LNCaP clone FGC (cell line): ENCODE results near the gene EDEM2.
"Not testable (repeated sequence)": the region's sequence is repeated elsewhere in the genome, so short reads cannot be mapped to it uniquely, and the experiment has no call there.

Experiments
- DNase-seq: peaks from one replicate; pipeline ENCODE4 v3.0.0-alpha.2; 2011; ENCODE audit warnings: low read depth
- H3K4me3 ChIP-seq: 2 replicates; pipeline ENCODE4 v1.5.1; 2011; ENCODE audit warnings: mild to moderate bottlenecking, low read depth, low read length, control low read depth
- TF ChIP-seq, protein P1 (sequence below): IDR thresholded peaks from 2 replicates; pipeline ENCODE4 v1.5.1; 2012; ENCODE audit warnings: mild to moderate bottlenecking; ENCODE audit not compliant: control insufficient read depth, insufficient read depth; ENCODE audit errors: extremely low read depth

The EDEM2 gene

DNA sequence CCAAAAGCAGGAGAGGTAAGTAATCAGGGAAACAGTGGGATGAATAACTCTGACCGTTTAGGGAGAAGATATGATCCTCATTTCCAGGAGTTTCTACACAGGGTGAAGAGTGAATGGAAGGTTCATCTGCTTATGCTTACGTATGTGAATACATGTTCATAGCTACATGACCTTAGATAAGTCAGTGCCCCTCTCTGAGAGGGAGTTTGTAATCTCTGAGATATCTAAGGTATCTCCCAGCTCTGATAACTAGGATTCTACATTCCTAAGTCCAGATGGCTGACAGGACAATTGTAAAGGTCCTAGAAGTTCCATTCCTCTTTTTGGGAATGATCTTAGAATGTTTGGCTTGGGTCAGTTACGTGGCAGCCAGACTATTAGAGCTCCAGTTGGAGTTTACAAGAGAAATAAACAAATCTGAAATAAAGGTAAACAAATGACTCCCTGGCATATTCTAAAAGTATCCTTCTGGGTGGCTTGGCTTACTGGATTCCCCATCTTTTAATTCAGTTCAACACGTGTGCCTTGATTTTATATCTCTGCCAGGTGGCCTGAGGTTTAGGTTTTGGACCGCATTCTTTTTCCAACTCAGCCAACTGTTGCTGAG lies 40.6 kb upstream of the EDEM2 start:
- no peak for DNase-seq
- TF ChIP-seq, protein P1, sequence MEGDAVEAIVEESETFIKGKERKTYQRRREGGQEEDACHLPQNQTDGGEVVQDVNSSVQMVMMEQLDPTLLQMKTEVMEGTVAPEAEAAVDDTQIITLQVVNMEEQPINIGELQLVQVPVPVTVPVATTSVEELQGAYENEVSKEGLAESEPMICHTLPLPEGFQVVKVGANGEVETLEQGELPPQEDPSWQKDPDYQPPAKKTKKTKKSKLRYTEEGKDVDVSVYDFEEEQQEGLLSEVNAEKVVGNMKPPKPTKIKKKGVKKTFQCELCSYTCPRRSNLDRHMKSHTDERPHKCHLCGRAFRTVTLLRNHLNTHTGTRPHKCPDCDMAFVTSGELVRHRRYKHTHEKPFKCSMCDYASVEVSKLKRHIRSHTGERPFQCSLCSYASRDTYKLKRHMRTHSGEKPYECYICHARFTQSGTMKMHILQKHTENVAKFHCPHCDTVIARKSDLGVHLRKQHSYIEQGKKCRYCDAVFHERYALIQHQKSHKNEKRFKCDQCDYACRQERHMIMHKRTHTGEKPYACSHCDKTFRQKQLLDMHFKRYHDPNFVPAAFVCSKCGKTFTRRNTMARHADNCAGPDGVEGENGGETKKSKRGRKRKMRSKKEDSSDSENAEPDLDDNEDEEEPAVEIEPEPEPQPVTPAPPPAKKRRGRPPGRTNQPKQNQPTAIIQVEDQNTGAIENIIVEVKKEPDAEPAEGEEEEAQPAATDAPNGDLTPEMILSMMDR: no peak
- no peak overlapping the region for H3K4me3 ChIP-seq

DNA sequence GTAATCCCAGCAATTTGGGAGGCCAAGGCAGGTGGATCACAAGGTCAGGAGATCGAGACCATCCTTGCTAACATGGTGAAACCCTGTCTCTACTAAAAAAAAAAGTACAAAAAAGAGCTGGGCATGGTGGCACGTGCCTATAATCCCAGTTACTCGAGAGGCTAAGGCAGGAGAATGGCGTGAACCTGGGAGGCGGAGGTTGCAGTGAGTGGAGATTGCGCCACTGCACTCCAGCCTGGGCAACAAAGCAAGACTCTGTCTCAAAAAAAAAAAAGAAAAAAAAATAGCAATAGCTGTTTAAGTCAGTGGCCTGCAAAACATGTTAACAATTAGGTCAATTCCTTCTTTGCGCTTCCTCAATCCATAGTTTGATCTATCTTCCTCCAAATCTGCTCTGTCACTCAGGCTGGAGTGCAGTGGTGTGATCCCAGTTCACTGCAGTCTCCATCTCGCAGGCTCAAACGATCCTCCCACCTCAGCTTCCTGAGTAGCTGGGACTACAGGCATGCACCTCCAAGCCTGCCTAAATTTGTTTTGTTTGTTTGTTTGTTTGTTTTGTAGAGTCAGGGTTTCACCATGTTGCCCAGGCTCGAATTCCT lies 39.7 kb upstream of the EDEM2 start:
- H3K4me3 ChIP-seq: not testable (repeated sequence)

DNA sequence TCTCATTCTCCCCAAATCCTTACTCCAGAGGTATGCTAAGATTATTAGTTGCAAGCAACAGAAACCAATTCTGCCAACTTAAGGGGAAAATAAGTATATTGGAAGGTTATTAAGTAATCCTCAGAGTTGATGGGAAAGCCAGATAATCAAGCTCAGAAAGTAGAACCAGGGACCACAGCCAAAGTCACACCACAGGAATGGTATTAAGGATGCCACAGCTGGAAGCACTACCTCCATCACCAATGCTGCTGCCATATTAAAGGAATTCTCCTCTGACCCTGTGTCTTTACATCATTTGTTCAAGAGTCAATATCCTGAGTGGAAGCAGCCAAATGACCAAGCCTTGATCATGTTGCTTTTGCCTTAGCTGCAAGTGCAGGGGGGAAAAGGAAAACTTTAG lies 34.6 kb upstream of the EDEM2 start:
- no peak overlapping the region for H3K4me3 ChIP-seq
- no peak for DNase-seq
- TF ChIP-seq, protein P1: no peak

More for the DNA sequence above, 39.7 kb upstream of the EDEM2 start:
- not testable (repeated sequence) for DNase-seq

DNA sequence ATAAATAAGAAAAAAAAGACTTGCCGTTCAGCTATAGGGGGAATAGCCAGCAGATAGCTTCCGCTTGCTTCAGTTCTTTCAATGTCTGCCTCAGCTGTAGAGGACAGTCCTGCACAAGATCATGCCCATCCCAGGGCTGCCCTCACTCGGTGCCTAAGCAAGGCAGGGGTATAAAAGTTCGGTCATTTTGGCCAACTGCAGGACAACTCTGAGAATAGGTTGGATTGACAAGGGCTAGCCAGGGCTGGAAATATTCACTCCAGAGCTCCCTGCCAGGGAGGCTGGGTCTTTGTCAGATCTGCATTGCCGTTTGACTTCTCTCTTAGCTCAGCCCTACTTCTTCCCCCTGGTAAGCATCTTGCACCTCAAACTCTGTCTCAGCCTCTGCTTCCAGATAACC lies 33.1 kb upstream of the EDEM2 start:
- no peak for DNase-seq
- H3K4me3 ChIP-seq: no peak overlapping the region
- TF ChIP-seq, protein P1: no peak

DNA sequence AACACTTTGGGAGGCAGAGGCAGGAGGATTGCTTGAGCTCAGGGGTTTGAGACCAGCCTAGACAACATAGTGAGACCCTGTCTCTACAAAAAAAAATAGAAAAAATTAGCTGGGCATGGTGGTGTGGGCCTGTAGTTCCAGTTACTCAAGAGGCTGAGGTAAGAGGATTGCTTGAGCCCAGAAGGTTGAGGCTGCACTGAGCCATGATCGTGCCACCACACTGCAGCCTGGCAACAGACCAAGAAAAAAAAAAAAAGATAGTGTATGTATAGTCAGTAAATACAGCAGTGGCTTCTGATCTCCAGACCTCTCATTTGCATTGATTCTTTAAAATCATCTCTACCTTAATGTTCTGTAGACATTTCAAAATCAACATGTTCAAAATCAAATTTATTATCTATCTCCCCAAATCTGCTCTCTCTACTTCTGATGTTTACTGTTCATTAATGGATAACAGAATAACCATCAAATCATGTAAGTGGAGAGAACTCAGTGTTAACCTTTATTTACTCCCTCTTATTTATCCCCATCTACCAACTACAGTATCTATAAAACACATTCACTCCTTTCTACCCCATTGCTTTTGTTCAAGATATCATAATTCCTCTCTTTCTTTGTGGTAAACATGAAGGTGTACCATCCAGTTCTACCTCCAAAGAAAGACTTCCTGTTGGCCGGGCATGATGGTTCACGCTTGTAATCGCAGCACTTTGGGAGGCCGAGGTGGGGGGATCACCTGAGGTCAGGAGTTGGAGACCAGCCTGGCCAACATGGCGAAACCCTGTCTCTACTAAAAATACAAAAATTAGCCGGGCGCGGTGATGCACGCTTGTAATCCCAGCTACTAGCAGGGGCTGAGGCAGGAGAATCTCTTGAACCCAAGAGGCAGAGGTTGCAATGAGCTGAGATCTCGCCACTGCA lies 32.4 kb upstream of the EDEM2 start:
- H3K4me3 ChIP-seq: no peak overlapping the region
- DNase-seq: no peak
- TF ChIP-seq, protein P1: no peak

DNA sequence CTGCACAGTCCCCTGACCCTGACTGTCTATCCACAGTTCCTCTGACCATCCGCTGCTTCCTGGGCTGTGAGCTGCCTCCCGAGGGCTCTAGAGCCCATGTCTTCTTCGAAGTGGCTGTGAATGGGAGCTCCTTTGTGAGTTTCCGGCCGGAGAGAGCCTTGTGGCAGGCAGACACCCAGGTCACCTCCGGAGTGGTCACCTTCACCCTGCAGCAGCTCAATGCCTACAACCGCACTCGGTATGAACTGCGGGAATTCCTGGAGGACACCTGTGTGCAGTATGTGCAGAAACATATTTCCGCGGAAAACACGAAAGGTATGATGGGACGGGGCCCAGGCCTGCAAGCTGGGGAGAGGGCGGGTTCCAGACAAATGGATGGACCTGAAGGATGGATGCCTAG lies 29.0 kb upstream of the EDEM2 start:
- TF ChIP-seq, protein P1: no peak
- H3K4me3 ChIP-seq: no peak overlapping the region
- no peak for DNase-seq

DNA sequence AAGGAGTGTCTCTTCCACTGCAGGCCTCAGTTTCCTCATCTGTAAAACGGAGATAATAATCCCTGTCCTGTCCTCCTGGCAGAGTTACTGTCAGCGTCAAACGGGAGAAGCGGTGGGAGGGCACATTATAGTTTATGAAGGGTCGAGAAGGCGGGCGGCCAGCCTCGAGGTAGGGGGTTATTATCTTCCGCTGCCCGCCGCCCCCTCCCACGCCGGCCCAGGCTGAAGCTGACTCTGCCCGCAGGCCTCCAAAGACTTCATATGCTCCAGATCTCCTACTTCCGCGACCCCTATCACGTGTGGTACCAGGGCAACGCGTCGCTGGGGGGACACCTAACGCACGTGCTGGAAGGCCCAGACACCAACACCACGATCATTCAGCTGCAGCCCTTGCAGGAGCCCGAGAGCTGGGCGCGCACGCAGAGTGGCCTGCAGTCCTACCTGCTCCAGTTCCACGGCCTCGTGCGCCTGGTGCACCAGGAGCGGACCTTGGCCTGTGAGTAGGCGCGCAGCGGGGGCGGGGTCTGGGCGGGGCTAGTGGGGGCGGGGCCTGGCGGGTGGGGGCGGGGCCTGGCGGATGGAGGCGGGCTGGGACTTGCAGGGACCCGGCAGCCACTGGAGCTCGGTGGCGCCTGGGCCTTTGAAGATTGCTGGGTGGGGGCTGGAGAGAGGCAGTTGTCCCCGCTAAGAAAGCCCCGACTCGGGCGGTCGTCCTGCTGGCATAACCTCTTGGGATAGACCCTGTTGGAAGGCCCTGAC lies 27.5 kb upstream of the EDEM2 start:
- no peak overlapping the region for H3K4me3 ChIP-seq
- TF ChIP-seq, protein P1: no peak
- DNase-seq: no peak
